Measurements from ENCODE around the gene RSKR.
"Not testable (repeated sequence)": the region's sequence is repeated elsewhere in the genome, so short reads cannot be mapped to it uniquely, and the experiment has no call there.

RSKR gene

GRCh38 chr17:28624148-28624547, 10.2 kb upstream of the RSKR start:
- no peak for FAIRE-seq
- no peak for DNase-seq (ENCODE audit: low spot score)

- no peak for FAIRE-seq
- no peak for DNase-seq (ENCODE audit: low spot score)
These were observed 9.7 kb upstream of the RSKR start for GRCh38 chr17:28623696-28624095.

DNA sequence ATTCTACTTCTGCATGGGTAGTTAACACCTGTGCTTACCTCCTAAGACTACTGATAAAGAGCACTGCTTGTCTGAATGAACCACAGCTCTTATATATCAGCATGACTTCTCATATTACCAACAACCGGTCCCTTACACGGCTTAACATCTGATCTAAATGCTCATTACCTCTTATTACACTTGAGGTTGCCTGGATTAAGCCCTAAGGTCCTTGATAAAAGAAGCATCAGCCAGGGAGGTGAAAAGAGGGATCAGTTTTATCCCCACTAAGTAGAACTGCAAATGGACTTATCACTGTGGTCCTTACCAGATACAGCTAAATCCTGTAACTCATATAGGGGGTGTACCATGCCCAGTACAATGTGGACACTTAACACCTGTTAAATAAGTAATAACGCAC, 8.2 kb upstream of the RSKR start:
- DNase-seq (ENCODE audit: low spot score) (no peak), FAIRE-seq (no peak)

GRCh38 chr17:28620010-28620409, 6.0 kb upstream of the RSKR start:
- no peak for DNase-seq (ENCODE audit: low spot score)
- FAIRE-seq, result no peak

DNA sequence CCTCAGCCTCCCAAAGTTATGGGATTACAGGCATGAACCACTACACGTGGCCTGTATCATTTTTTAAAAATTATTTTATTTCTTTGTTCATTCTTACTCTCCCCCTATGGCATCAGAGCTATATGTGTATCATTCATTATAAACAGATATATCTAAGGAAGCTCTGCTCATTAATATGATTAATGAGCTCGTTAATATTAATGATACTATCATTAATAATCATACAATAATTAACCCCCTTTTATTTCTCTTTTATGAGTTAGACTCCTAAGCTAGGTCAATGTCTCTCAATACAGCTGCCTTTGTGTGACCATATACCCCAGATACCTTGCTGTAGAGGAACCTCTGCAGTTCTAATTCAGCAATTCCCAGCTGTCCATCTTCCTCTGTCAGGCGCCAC, 4.5 kb upstream of the RSKR start:
- no peak for DNase-seq (ENCODE audit: low spot score)

GRCh38 chr17:28616281-28616680, 2.3 kb upstream of the RSKR start:
- DNase-seq (ENCODE audit: low spot score) (no peak), FAIRE-seq (no peak)

More for the DNA sequence above, 4.5 kb upstream of the RSKR start:
- no peak for FAIRE-seq

- FAIRE-seq (no peak), DNase-seq (ENCODE audit: low spot score) (no peak)
These were observed 1.4 kb upstream of the RSKR start for GRCh38 chr17:28615260-28615940.

DNA sequence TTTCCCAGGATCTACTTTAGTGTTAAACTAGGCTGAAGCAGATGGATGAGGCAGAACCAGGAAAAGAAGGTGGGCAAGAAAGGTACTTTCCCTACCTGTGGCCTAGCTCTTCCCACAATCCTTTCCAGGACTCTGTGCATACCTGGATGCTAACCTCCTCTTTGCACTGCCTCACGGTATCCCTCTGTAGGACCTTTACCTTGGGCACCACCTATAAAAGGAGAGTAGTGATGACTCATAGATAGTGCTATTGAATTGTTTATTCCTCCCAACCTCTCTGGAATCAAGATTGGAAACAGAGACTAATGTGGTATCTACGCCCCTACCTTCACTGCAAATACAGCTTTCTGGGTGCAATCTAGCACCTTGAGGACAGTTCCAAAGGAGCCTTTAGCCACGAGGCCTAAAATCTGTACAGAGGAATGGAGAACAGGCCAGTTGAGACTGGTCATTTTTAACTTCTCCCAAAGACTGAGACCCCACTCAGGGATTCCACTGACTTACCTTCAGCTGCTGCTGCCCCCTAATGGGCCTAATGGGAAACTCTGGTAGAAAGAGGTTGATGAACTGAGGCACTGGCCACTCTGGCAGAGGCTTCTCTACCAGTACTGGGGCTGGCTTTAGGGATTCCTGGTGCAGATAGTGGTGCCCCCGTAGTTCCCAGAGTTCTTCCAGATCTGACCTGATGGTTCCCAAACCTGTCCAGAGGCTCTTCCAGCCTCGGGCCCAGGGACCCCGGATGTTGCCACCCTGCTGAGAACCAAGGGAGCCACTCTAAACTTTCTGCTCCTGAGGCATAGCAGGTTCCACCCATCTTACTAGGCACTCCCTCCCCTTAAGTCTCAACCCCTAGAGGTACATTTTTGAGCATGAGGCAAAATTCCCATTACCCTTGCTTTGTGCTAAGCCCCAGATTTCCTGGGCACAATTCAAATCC, 781 bp downstream of the RSKR start:
- FAIRE-seq, result no peak
- DNase-seq (ENCODE audit: low spot score), result no peak

- DNase-seq (ENCODE audit: low spot score), result no peak
- no peak for FAIRE-seq
These were observed 1.5 kb downstream of the RSKR start for GRCh38 chr17:28612531-28612930.

GRCh38 chr17:28610376-28610775, 3.6 kb downstream of the RSKR start:
- no peak for FAIRE-seq

GRCh38 chr17:28604031-28604430, 10.0 kb downstream of the RSKR start:
- DNase-seq (ENCODE audit: low spot score); FAIRE-seq: not testable (repeated sequence)

More at GRCh38 chr17:28610376-28610775, 3.6 kb downstream of the RSKR start:
- no peak for DNase-seq (ENCODE audit: low spot score)

DNA sequence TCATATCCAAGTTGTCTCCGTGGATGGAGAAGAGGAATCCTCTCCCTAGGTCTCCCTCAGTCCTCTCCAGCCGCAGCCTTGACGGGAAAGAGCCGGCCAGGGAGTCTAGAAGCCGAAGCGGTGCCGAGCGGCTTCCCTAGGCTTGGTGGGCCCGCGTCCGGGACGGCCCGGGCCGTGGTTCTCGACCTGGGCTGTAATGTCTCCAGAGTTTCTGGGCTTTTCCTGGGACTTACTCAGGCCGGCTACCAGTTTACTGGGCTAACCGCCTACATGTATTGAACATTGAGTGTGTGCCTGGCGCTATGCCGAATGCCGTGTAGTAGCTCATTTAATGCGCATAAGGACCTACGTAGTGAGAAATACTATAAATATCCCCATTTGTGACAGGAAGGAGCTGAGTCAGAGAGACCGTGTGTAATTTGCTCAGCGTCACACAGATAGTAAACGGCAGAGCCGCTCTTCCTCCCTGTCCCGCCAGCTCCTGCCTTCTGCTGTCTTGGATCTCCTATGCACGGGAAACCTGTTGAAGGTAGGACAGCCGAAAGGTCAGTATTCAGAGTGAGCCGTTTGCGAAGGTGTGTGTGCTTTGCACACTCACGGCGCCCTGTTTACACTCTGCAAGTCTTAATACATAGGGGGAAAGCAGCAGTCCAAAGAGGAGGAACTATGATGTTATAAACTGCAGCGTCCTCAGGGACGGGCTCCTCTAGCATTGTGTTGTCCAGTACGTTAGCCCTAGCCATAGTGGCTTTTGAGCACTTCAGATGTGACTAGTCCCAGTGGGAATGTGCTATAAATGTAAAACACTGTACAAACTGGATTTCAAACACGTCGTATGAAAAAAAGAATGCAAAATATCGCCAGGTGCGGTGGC, 14.4 kb downstream of the RSKR start:
- no peak for FAIRE-seq
- peak; percentile 90 for DNase-seq (ENCODE audit: low spot score)

DNA sequence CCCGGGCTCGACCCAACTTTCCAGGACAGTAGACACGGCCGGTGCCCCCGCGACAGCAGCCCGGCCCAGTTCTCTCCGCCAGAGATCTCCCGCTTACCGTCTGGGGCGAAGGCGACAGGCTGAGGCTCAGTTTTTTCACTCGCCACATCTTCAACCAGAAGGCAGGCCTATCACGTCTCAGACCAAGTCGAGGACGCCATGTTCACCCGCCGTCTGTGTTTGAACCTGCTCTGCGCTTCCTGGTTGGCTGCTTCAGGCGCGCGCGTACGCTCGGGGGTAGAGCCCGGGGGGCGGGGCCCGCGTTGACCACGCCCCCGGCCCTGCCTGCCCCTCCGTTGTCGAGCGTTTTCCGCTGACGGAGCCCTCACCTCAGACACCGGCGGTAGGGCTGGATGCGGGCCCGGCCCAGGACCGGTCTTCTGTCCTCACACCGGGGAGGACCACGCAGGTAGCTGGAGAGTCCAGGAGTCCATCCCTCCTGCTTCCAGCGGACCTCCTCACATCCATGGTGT, 15.1 kb downstream of the RSKR start, which contains the start of gene SPAG5:
Gene SPAG5, minus strand, starts transcription at position 227 of the 512 bp plus-strand sequence. Its CDS starts 79 bp downstream, at position 148.
- FAIRE-seq (peak; percentile 45), DNase-seq (ENCODE audit: low spot score) (peak; percentile 88)

DNA sequence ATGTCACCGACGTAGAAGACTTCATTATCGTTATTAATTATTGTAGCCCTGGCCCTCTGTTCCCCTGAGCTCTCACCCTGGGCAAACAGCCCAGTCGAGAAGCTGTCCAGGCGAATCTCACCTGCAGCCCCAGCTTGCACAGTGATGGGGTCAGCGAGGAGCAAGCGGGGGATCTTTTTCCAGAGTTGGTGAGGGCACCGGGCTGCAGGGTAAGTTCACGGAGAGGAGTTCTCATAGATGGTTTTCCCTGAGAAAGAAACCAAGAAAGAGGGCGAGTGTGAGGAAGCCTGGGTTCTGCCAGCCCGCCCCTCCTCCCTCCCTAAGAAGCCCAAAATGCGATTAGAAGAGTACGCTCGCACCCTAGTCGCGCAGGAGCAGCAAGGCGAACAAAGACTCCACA, 15.6 kb downstream of the RSKR start:
- DNase-seq (ENCODE audit: low spot score) (no peak), FAIRE-seq (no peak)

DNA sequence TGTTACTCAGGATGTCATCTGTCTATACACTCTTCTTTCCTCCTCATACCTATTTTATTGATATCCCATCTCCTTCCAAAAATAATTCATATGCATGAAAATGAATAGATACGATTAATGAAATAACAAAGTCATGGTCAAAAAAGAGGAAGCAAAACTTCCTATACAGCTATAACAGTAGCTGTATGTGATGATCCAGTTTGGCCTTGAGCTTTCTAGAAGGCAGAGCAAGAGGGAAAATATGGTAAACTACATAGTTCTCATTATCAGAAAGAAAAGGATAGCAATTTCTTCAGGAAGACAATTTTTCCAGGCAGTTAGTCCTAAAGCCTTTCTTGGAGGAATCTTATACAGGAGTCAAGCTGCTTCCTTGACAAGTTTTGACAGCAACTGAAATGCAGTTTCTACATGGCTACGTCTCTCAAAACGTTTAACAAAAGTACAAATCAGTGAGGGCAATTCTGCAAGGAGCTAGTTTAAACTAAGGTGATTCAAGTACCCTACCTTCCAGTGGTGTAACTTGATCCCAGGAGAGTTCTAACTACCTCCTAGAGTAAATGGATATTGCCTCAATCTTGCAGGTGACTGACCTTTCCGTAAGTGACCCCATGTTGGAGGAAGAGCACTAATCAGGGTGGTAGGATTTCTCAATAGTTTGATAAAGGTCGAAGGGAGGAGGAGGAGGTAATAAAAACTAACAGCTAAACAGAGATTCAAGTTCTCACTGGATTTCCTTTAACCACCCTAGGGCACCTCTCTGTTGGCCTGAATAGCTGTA, 16.2 kb downstream of the RSKR start:
- FAIRE-seq (no peak), DNase-seq (ENCODE audit: low spot score) (no peak)

GRCh38 chr17:28592260-28592659, 21.7 kb downstream of the RSKR start:
- DNase-seq (ENCODE audit: low spot score), result no peak
- no peak for FAIRE-seq

- DNase-seq (ENCODE audit: low spot score), result no peak
- no peak for FAIRE-seq
These were observed 28.1 kb downstream of the RSKR start for GRCh38 chr17:28585851-28586250.

GRCh38 chr17:28584434-28584833, 29.6 kb downstream of the RSKR start:
- no peak for FAIRE-seq

DNA sequence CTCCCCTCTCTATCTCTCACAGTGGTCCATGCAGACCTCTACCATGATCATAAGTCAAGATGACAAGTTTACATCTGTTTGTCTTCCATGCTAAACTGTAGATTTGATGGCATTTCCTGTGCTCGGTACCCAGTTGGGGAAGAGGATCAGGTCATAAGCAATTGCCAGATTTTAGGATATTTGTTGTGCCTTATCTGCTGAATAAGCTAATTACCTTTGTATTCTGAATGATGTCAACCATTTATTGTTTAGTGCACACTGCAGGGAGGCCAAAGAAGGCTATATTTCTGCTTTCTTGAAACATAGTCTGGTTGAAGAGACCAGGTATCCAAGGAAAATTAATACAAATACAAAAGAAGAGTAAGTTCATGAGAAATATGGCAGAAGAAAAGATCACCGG, 31.5 kb downstream of the RSKR start:
- FAIRE-seq, result no peak
- no peak for DNase-seq (ENCODE audit: low spot score)

More at GRCh38 chr17:28584434-28584833, 29.6 kb downstream of the RSKR start:
- no peak for DNase-seq (ENCODE audit: low spot score)

GRCh38 chr17:28580959-28581358, 33.0 kb downstream of the RSKR start:
- FAIRE-seq, result no peak
- DNase-seq (ENCODE audit: low spot score), result no peak

All from RCC 7860 (cell line).